Common myeloid progenitor, CD34-positive (primary cell): ENCODE measurements around the gene OR2B6.

Experiments
- CTCF ChIA-PET: fragments of 350-600 bp; sonication (Branson Sonifier 250); formaldehyde crosslinking; loops from one replicate; lab custom pipeline; 2021; ENCODE audit warnings: antibody characterized with exemption; lab: Charles Lee
- POLR2A ChIA-PET: fragments of 350-600 bp; sonication (Branson Sonifier 250); formaldehyde crosslinking; loops from one replicate; lab custom pipeline; 2021; ENCODE audit warnings: antibody characterized with exemption; lab: Charles Lee
- DNase-seq, 3 donors: peaks; one replicate each; pipeline versions ENCODE4 v3.0.0 to v3.0.0-alpha.2; 2013
- H3K27ac ChIP-seq, 2 experiments: 1 replicate in 1 of 2; 2 replicates in 1 of 2; pipeline ENCODE4 v1.7.0; 2013; ENCODE audit warnings: inconsistent platforms in 2 of 2, low read length in 2 of 2, mild to moderate bottlenecking in 2 of 2, low read depth in 1 of 2, moderate library complexity in 1 of 2; ENCODE audit not compliant: severe bottlenecking in 2 of 2, insufficient read depth in 1 of 2, poor library complexity in 1 of 2
- H3K27me3 ChIP-seq, 5 experiments: replicated peaks in 2 of 5; 1 replicate in 3 of 5; 2 replicates in 2 of 5; pipeline versions ENCODE4 v1.6.1 to v1.7.0; 2013; ENCODE audit warnings: low read length in 4 of 5, mild to moderate bottlenecking in 2 of 5, moderate library complexity in 2 of 5, inconsistent platforms in 1 of 5; ENCODE audit not compliant: insufficient read depth in 5 of 5, control insufficient read depth in 4 of 5
- H3K36me3 ChIP-seq, 4 experiments: 1 replicate in 2 of 4; 2 replicates in 2 of 4; pipeline versions ENCODE4 v1.6.1 to v1.7.0; 2013; ENCODE audit warnings: low read length in 3 of 4, control low read depth in 1 of 4, mild to moderate bottlenecking in 1 of 4; ENCODE audit not compliant: control insufficient read depth in 4 of 4, insufficient read depth in 4 of 4
- H3K4me1 ChIP-seq, 4 experiments: 1 replicate in 3 of 4; 2 replicates in 1 of 4; pipeline versions ENCODE4 v1.6.1 to v1.7.1; 2013; ENCODE audit warnings: low read length in 3 of 4, mild to moderate bottlenecking in 3 of 4, control low read depth in 1 of 4, inconsistent platforms in 1 of 4, moderate library complexity in 1 of 4; ENCODE audit not compliant: control insufficient read depth in 4 of 4, insufficient read depth in 4 of 4; ENCODE audit errors: control extremely low read depth in 1 of 4
- H3K4me3 ChIP-seq, 7 experiments: 1 replicate in 4 of 7; 2 replicates in 3 of 7; pipeline versions ENCODE4 v1.5.1 to v1.7.0; 2013; ENCODE audit warnings: mild to moderate bottlenecking in 7 of 7, low read length in 6 of 7, moderate library complexity in 6 of 7, inconsistent platforms in 2 of 7, low read depth in 2 of 7, control low read depth in 1 of 7; ENCODE audit not compliant: insufficient read depth in 4 of 7, control insufficient read depth in 1 of 7; ENCODE audit errors: extremely low read depth in 1 of 7
- H3K9me3 ChIP-seq, 5 experiments: 1 replicate in 4 of 5; 2 replicates in 1 of 5; pipeline versions ENCODE4 v1.6.1 to v1.7.1; 2013; ENCODE audit warnings: low read length in 4 of 5, mild to moderate bottlenecking in 2 of 5, inconsistent platforms in 1 of 5, low read depth in 1 of 5, moderate library complexity in 1 of 5; ENCODE audit not compliant: control insufficient read depth in 4 of 5, insufficient read depth in 2 of 5; ENCODE audit errors: control extremely low read depth in 1 of 5
- WGBS: methylation state at CpG from one replicate; pipeline ENCODE4 v1.1.5; 2013; ENCODE audit not compliant: insufficient coverage; 5-methylcytosine and 5-hydroxymethylcytosine counted together

OR2B6 gene

DNA sequence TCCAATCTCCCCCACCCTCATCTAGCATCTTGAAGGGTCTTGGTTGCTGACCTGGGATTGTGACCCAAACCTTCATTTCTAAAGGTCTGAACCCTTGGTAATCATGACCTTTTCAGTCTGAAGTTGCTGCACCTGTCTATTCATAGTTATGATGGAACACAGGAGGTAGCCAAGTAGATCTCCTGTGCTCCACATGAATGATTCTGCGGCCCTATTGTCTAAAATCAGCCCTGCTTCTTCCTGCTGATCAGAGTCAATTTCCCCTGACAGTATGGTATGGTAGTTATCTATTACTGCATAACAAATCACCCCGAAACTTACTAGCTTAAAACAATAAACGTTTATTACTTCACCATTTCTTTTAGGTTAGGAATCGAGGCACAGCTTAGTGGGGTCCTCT lies 9.0 kb downstream of the OR2B6 start:
- peaks cover 0 to 2% (median 0%) of the 10 kb centered on the region in 5 experiments for H3K27me3 ChIP-seq
- no peak overlapping the region for H3K27ac ChIP-seq
- 100% methylated on average over 2 of the region's 4 CpGs for WGBS
- H3K4me3 ChIP-seq, result no peak overlapping the region
- ChIA-PET CTCF (interaction anchor here (0.6 kb wide), 1 partner anchor 74 kb away, joined by 3 read pairs; no protein-coding TSS in a partner anchor), POLR2A (no interaction called here)
- no peak for DNase-seq
- H3K4me1 ChIP-seq, result no peaks in the 10 kb centered on the region
- H3K36me3 ChIP-seq, result no peaks in the 10 kb centered on the region
- peaks cover 0 to 11% (median 2%) of the 10 kb centered on the region in 5 experiments for H3K9me3 ChIP-seq

DNA sequence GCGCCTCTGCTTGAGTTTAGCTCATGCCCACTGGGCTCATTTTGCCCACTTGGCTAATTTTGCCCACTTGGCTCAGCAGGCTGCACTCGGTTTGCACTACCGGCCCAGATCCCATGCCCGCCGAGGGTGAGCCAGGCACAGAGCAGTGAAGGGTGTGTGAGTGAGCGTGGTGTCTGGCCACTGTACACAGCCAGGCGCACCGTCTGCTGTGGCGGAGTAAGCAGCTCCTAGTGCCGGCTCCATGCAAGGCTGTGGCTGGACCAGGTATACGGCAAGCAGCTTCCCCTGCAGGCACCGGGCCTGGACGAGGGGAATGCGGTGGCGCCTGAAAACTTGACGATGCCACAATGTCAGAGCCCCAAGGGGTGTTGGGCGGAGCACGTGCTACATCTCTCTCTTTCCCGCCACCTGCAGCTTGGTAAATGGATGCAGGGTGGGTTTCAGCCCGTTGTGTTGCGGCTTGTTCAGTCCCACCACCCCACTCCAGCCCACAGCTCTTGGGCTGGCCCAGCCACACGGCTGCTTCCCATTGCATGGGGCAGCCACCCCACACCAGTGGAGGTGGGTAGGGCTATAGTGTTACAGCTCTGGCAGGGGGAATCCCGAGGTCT lies 9.9 kb downstream of the OR2B6 start:
- Histone ChIP-seq H3K9me3 (peaks cover 0 to 11% (median 2%) of the 10 kb centered on the region in 5 experiments), H3K36me3 (no peaks in the 10 kb centered on the region), H3K4me3 (no peak overlapping the region), H3K27me3 (peaks cover 0 to 2% (median 0%) of the 10 kb centered on the region in 5 experiments), H3K27ac (no peak overlapping the region), H3K4me1 (no peaks in the 10 kb centered on the region)
- CTCF ChIA-PET, result interaction anchor here (0.6 to 1.0 kb wide), 2 partner anchors 9 to 73 kb away, joined by 3 read pairs; no protein-coding TSS in a partner anchor
- 96% methylated on average over 19 of the region's 23 CpGs for WGBS
- POLR2A ChIA-PET, result no interaction called here
- DNase-seq, result no peak

DNA sequence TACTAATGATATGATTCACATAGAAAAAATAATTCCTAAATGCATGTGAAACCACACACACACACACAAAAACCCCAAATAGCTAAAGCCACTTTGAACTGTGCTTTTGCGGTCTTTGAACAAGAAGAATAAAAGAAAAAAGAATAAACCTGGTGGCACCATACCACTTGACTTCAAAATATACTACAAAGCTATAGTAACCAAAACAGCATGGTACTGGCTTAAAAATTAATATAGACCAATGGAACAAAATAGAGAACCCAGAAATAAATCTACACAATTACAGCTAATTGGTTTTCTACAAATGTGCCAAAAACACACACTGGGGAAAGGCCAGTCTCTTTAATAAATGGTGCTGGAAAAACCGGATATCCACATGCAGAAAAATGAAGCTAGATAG lies 13.4 kb downstream of the OR2B6 start:
- POLR2A ChIA-PET, result no interaction called here
- 100% methylated on average over 2 of the region's 2 CpGs for WGBS

DNA sequence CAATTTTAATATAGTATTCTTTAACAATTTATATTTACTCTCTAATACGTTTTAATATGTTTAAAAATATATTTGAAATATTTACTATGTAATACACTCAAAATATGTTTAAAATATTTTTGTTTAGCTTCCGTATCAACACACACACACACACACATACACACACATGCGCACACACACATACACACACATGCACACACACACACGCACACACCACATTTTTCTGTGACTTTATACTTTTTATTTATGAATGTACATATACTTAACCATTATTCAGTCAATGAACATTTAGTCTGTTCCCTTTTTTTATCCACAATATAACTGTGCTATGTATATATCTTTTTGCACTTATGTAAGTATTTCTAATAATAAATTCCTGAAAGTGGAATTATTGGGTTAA lies 15.7 kb downstream of the OR2B6 start:
- H3K4me1 ChIP-seq, result no peaks in the 10 kb centered on the region
- H3K27me3 ChIP-seq, result peaks cover 0 to 6% (median 5%) of the 10 kb centered on the region in 5 experiments
- POLR2A ChIA-PET, result no interaction called here
- H3K27ac ChIP-seq, result no peak overlapping the region
- CTCF ChIA-PET, result interaction anchor here (0.7 kb wide), 1 partner anchor 25 kb away, joined by 3 read pairs; no protein-coding TSS in a partner anchor
- peaks cover 0 to 3% (median 0%) of the 10 kb centered on the region in 5 experiments for H3K9me3 ChIP-seq
- DNase-seq, result no peak
- H3K36me3 ChIP-seq, result no peaks in the 10 kb centered on the region
- WGBS, result no CpG with 5 or more reads among the region's 4 CpGs
- H3K4me3 ChIP-seq, result no peak overlapping the region

More for the DNA sequence above, 13.4 kb downstream of the OR2B6 start:
- H3K4me3 ChIP-seq, result no peak overlapping the region
- no peaks in the 10 kb centered on the region for H3K36me3 ChIP-seq
- no peak for DNase-seq
- H3K9me3 ChIP-seq, result peaks cover 0 to 9% (median 2%) of the 10 kb centered on the region in 5 experiments
- no peak overlapping the region for H3K27ac ChIP-seq
- CTCF ChIA-PET, result no interaction called here
- H3K4me1 ChIP-seq, result no peaks in the 10 kb centered on the region
- H3K27me3 ChIP-seq, result peaks cover 0 to 3% (median 2%) of the 10 kb centered on the region in 5 experiments

DNA sequence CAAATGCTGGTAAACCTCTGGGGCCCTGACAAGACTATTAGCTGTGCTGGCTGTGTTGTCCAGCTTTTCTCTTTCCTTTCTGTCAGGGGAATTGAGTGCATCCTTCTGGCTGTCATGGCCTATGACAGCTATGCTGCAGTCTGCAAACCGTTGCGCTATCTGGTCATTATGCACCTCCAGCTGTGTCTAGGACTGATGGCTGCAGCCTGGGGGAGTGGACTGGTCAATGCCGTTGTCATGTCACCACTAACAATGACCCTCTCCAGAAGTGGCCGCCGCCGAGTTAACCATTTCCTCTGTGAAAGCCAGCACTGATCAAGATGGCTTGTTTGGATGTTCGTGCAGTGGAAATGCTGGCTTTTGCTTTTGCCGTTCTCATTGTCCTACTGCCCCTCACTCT lies 20.3 kb downstream of the OR2B6 start:
- no peak overlapping the region for H3K4me3 ChIP-seq
- ChIA-PET CTCF (no interaction called here), POLR2A (no interaction called here)
- no peaks in the 10 kb centered on the region for H3K36me3 ChIP-seq
- H3K27ac ChIP-seq, result no peak overlapping the region
- no peak for DNase-seq
- H3K9me3 ChIP-seq, result no peaks in the 10 kb centered on the region
- H3K4me1 ChIP-seq, result no peaks in the 10 kb centered on the region
- H3K27me3 ChIP-seq, result peaks cover 2 to 13% (median 6%) of the 10 kb centered on the region in 5 experiments
- WGBS, result 85% methylated on average over 8 of the region's 8 CpGs

DNA sequence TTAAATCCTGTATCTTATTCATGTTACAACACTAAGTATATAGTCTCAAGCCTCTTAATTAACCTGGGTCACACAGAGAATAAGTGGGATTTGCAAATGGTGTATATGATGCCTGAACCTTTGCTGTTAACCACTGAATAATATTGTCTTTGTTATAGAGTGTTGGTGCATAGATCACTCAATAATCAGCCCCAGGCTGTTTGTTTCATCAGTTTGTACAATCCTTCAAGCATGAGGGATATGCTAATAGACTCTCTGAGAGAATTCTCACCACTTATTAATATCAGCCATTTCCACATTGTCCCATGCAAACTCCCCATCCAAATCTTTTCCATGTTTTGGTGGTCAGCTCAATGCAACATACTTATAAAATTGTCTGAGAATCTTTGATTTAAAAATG lies 21.7 kb downstream of the OR2B6 start:
- Histone ChIP-seq H3K27ac (no peak overlapping the region), H3K4me3 (no peak overlapping the region), H3K9me3 (no peaks in the 10 kb centered on the region), H3K36me3 (no peaks in the 10 kb centered on the region), H3K27me3 (peaks cover 2 to 13% (median 6%) of the 10 kb centered on the region in 5 experiments), H3K4me1 (no peaks in the 10 kb centered on the region)
- ChIA-PET CTCF (no interaction called here), POLR2A (no interaction called here)
- no peak for DNase-seq

DNA sequence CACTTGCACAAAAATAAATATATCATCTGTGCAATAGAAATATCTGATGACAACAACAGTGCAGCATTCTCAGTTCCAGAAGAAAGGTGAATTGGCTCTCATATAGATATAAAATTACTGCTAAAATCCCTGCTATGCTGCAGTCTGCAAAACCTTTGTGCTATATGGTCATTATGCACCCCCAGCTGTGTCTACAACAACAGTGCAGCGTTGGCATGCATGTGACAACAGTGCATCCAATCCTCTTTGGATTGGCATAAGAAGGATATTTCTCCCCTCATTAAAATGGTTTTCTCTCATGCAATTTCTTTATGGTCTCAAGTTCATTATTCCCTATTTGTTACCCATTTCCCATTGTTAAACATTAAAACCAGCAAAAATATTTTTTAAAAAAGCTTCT lies 23.1 kb downstream of the OR2B6 start:
- no peaks in the 10 kb centered on the region for H3K4me1 ChIP-seq
- POLR2A ChIA-PET, result no interaction called here
- H3K9me3 ChIP-seq, result no peaks in the 10 kb centered on the region
- H3K4me3 ChIP-seq, result no peak overlapping the region
- H3K27ac ChIP-seq, result no peak overlapping the region
- DNase-seq, result no peak
- H3K27me3 ChIP-seq, result peaks cover 0 to 13% (median 6%) of the 10 kb centered on the region in 5 experiments
- H3K36me3 ChIP-seq, result no peaks in the 10 kb centered on the region
- no CpG with 5 or more reads among the region's 1 CpG for WGBS
- CTCF ChIA-PET, result no interaction called here
